Kidney tubule cell (primary cell): Measurements from ENCODE around the gene PCYT2.
"Not testable (repeated sequence)": the region's sequence is repeated elsewhere in the genome, so short reads cannot be mapped to it uniquely, and the experiment has no call there.

ENCODE experiments used
- DNase-seq: peaks from one replicate; pipeline ENCODE4 v3.0.0-alpha.2; 2018; ENCODE audit warnings: low spot score

Gene PCYT2

GRCh38 chr17:81927152-81927652, 16.0 kb upstream of the PCYT2 start:
- DNase-seq: no peak

- peak; percentile 93 for DNase-seq
These were observed 15.4 kb upstream of the PCYT2 start for GRCh38 chr17:81926451-81927151.

GRCh38 chr17:81925860-81926450, 14.8 kb upstream of the PCYT2 start:
- no peak for DNase-seq

- DNase-seq: no peak
These were observed 13.6 kb upstream of the PCYT2 start for GRCh38 chr17:81924557-81925532.

- peak; percentile 81 for DNase-seq
These were observed 12.4 kb upstream of the PCYT2 start for GRCh38 chr17:81923302-81924260.

GRCh38 chr17:81922566-81923301, 11.5 kb upstream of the PCYT2 start:
- no peak for DNase-seq

GRCh38 chr17:81921996-81922565, 10.9 kb upstream of the PCYT2 start:
- DNase-seq: no peak

- DNase-seq: no peak
These were observed 10.3 kb upstream of the PCYT2 start for GRCh38 chr17:81921537-81921862.

- DNase-seq: no peak
These were observed 9.7 kb upstream of the PCYT2 start for GRCh38 chr17:81920612-81921536.

- no peak for DNase-seq
These were observed 7.8 kb upstream of the PCYT2 start for GRCh38 chr17:81918832-81919545.

GRCh38 chr17:81918333-81918669, 7.1 kb upstream of the PCYT2 start:
- DNase-seq: not testable (repeated sequence)

GRCh38 chr17:81917565-81918332, 6.5 kb upstream of the PCYT2 start, which contains the start of gene SIRT7:
Gene SIRT7, minus strand, starts transcription at chr17:81918176. Its CDS starts 45 bp downstream, at chr17:81918131.
- peak; percentile 82 for DNase-seq

- peak; percentile 88 for DNase-seq
These were observed 5.2 kb upstream of the PCYT2 start for GRCh38 chr17:81916234-81917001.

GRCh38 chr17:81915331-81915730, 4.1 kb upstream of the PCYT2 start:
- DNase-seq: no peak

- DNase-seq: no peak
These were observed 3.1 kb upstream of the PCYT2 start for GRCh38 chr17:81914103-81914850.

- DNase-seq: no peak
These were observed 2.3 kb upstream of the PCYT2 start for GRCh38 chr17:81913394-81914102.
